Right atrium auricular region (tissue), 2 donors: ENCODE results near the gene UGT1A5. TPM values are rescaled to one million over a fixed set of nuclear protein-coding genes. Genes with fewer than 3 reads are reported as not detected.

Source experiments
- DNase-seq: peaks from one replicate; pipeline ENCODE4 v3.0.0-alpha.2; 2019; ENCODE audit warnings: low spot score
- H3K27ac ChIP-seq, 2 donors: fragments of 200-600 bp; sonication (generic); 1 replicate in 1 of 2; 2 replicates in 1 of 2; pipeline ENCODE4 v1.5.1; 2016 to 2019
- H3K27me3 ChIP-seq, 2 donors: fragments of 200-600 bp; sonication (generic); one replicate each; pipeline versions ENCODE4 v1.5.1 to v1.6.0; 2017 to 2019
- H3K36me3 ChIP-seq: fragments of 200-600 bp; sonication (generic); one replicate; pipeline ENCODE4 v1.5.1; 2016
- H3K4me1 ChIP-seq, 2 donors: fragments of 200-600 bp; sonication (generic); one replicate each; pipeline versions ENCODE4 v1.5.1 to v1.6.0; 2017 to 2019
- H3K4me3 ChIP-seq, 2 donors: fragments of 200-600 bp; sonication (generic); 1 replicate in 1 of 2; 2 replicates in 1 of 2; pipeline ENCODE4 v1.5.1; 2017 to 2019; ENCODE audit warnings: mild to moderate bottlenecking in 1 of 2, moderate library complexity in 1 of 2
- H3K9me3 ChIP-seq, 2 donors: fragments of 200-600 bp; sonication (generic); one replicate each; pipeline ENCODE4 v1.5.1; 2019
- total RNA-seq, 2 donors: library from RNA; depleted of rRNA; stranded (reverse); fragments of >200 nt; gene quantifications; one replicate each; pipeline ENCODE4 v1.1.0, GENCODE V29; 2016
- TF ChIP-seq, protein P1 (sequence below), 2 donors: fragments of 200-600 bp; sonication (generic); IDR thresholded peaks; one replicate each; pipeline ENCODE4 v1.5.1; 2019; ENCODE audit warnings: antibody characterized with exemption in 2 of 2

UGT1A5 gene
- total RNA-seq, 2 donors from 2014 or later: not detected

- H3K27me3 ChIP-seq: no peaks in the 10 kb centered on the region
These were observed 98.4 kb downstream of the UGT1A5 start for GRCh38 chr2:233811087-233811486.

GRCh38 chr2:233811732-233812131 is 99.0 kb downstream of the UGT1A5 start:
- H3K27me3 ChIP-seq: no peaks in the 10 kb centered on the region
- DNase-seq: no peak

More at GRCh38 chr2:233811087-233811486, 98.4 kb downstream of the UGT1A5 start:
- Histone ChIP-seq H3K4me3 (no peak overlapping the region), H3K36me3 (no peaks in the 10 kb centered on the region), H3K27ac (no peak overlapping the region), H3K9me3 (peaks cover 0 to 2% of the 10 kb centered on the region in 2 donors), H3K4me1 (no peaks in the 10 kb centered on the region)
- no peak for DNase-seq
- TF ChIP-seq, protein P1, sequence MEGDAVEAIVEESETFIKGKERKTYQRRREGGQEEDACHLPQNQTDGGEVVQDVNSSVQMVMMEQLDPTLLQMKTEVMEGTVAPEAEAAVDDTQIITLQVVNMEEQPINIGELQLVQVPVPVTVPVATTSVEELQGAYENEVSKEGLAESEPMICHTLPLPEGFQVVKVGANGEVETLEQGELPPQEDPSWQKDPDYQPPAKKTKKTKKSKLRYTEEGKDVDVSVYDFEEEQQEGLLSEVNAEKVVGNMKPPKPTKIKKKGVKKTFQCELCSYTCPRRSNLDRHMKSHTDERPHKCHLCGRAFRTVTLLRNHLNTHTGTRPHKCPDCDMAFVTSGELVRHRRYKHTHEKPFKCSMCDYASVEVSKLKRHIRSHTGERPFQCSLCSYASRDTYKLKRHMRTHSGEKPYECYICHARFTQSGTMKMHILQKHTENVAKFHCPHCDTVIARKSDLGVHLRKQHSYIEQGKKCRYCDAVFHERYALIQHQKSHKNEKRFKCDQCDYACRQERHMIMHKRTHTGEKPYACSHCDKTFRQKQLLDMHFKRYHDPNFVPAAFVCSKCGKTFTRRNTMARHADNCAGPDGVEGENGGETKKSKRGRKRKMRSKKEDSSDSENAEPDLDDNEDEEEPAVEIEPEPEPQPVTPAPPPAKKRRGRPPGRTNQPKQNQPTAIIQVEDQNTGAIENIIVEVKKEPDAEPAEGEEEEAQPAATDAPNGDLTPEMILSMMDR (IDR thresholded peaks at IDR 0.05): no peak

GRCh38 chr2:233813236-233814055 is 100.7 kb downstream of the UGT1A5 start:
- Histone ChIP-seq H3K4me1 (no peaks in the 10 kb centered on the region), H3K4me3 (no peak overlapping the region), H3K9me3 (peaks cover 0 to 10% of the 10 kb centered on the region in 2 donors), H3K27ac (no peak overlapping the region), H3K27me3 (no peaks in the 10 kb centered on the region), H3K36me3 (no peaks in the 10 kb centered on the region)
- TF ChIP-seq, protein P1 (IDR thresholded peaks at IDR 0.05): no peak
- no peak for DNase-seq

More at GRCh38 chr2:233811732-233812131, 99.0 kb downstream of the UGT1A5 start:
- no peaks in the 10 kb centered on the region for H3K4me1 ChIP-seq
- TF ChIP-seq, protein P1 (IDR thresholded peaks at IDR 0.05): no peak
- no peak overlapping the region for H3K27ac ChIP-seq
- peaks cover 0 to 9% of the 10 kb centered on the region in 2 donors for H3K9me3 ChIP-seq
- H3K36me3 ChIP-seq: no peaks in the 10 kb centered on the region
- H3K4me3 ChIP-seq: no peak overlapping the region

GRCh38 chr2:233814056-233814835 is 101.5 kb downstream of the UGT1A5 start:
- Histone ChIP-seq H3K27me3 (no peaks in the 10 kb centered on the region), H3K36me3 (no peaks in the 10 kb centered on the region), H3K9me3 (peaks cover 0 to 10% of the 10 kb centered on the region in 2 donors), H3K4me1 (no peaks in the 10 kb centered on the region), H3K4me3 (no peak overlapping the region), H3K27ac (no peak overlapping the region)
- no peak for DNase-seq
- TF ChIP-seq, protein P1 (IDR thresholded peaks at IDR 0.05): no peak

GRCh38 chr2:233815861-233816260 is 103.2 kb downstream of the UGT1A5 start:
- H3K27ac ChIP-seq: no peak overlapping the region
- no peaks in the 10 kb centered on the region for H3K27me3 ChIP-seq
- H3K36me3 ChIP-seq: no peaks in the 10 kb centered on the region
- peaks cover 0 to 10% of the 10 kb centered on the region in 2 donors for H3K9me3 ChIP-seq
- TF ChIP-seq, protein P1 (IDR thresholded peaks at IDR 0.05): no peak
- DNase-seq: no peak
- H3K4me3 ChIP-seq: no peak overlapping the region
- no peaks in the 10 kb centered on the region for H3K4me1 ChIP-seq
